HEK293 (cell line): ENCODE measurements around the gene ZNF785.

Source experiments
- CTCF ChIA-PET: fragments of 350-600 bp; formaldehyde crosslinking; extraction: SDS; loops from one replicate; lab custom pipeline; 2021; ENCODE audit warnings: antibody characterized with exemption; lab: Yijun Ruan, JAX
- POLR2A ChIA-PET: fragments of 300-600 bp; formaldehyde crosslinking; extraction: SDS; loops from one replicate; lab custom pipeline; 2020; ENCODE audit warnings: antibody characterized with exemption, inconsistent platforms; lab: Yijun Ruan, JAX
- H3K27ac ChIP-seq: fragments of 200-500 bp; sonication (Bioruptor generic); 2 replicates; pipeline ENCODE4 v1.5.1; 2014; ENCODE audit warnings: low read depth, low read length, control low read depth, inconsistent platforms; ENCODE audit errors: extremely low read depth
- H3K36me3 ChIP-seq, 2 experiments: fragments of 200-500 bp in 1 of 2; sonication (Bioruptor generic) in 1 of 2; 1 replicate in 1 of 2; 2 replicates in 1 of 2; pipeline ENCODE4 v1.5.1; 2014 to 2017; ENCODE audit warnings: inconsistent platforms in 2 of 2, low read length in 2 of 2; ENCODE audit not compliant: control insufficient read depth in 2 of 2, insufficient read depth in 1 of 2
- H3K4me1 ChIP-seq: fragments of 200-500 bp; sonication (Bioruptor generic); 2 replicates; pipeline ENCODE4 v1.5.1; 2014; ENCODE audit warnings: mild to moderate bottlenecking, low read length, inconsistent platforms; ENCODE audit not compliant: control insufficient read depth, insufficient read depth
- H3K4me3 ChIP-seq: 2 replicates; pipeline ENCODE4 v1.5.1; 2011; ENCODE audit warnings: low read depth, mild to moderate bottlenecking, control low read depth, low read length, moderate library complexity
- H3K9me3 ChIP-seq: fragments of 200-500 bp; sonication (Bioruptor generic); 2 replicates; pipeline ENCODE4 v1.5.1; 2014; ENCODE audit warnings: low read depth, low read length, inconsistent platforms; ENCODE audit not compliant: control insufficient read depth, insufficient read depth
- BCL6B ChIP-seq: fragments of 450-650 bp; formaldehyde crosslinking; IDR thresholded peaks from 2 replicates; pipeline ENCODE4 v1.5.1; 2017; ENCODE audit warnings: missing biosample characterization, missing genetic modification characterization
- EGR2 ChIP-seq: fragments of 450-650 bp; formaldehyde crosslinking; IDR thresholded peaks from 2 replicates; pipeline ENCODE4 v1.5.1; 2016; ENCODE audit warnings: low read depth, missing biosample characterization, missing genetic modification characterization
- HOXA7 ChIP-seq: sonication (generic); formaldehyde crosslinking; IDR thresholded peaks from 2 replicates; pipeline ENCODE4 v1.8.1; 2022; ENCODE audit warnings: missing genetic modification reagents, borderline replicate concordance
- IKZF3 ChIP-seq: fragments of 450-650 bp; IDR thresholded peaks from 2 replicates; pipeline ENCODE4 v1.5.0; 2018; ENCODE audit warnings: missing biosample characterization, mild to moderate bottlenecking, missing genetic modification characterization, moderate library complexity
- KLF10 ChIP-seq: fragments of 450-650 bp; IDR thresholded peaks from 2 replicates; pipeline ENCODE4 v1.5.1; 2018; ENCODE audit warnings: missing biosample characterization, mild to moderate bottlenecking, missing genetic modification characterization
- PRDM1 ChIP-seq: fragments of 450-650 bp; formaldehyde crosslinking; IDR thresholded peaks from 2 replicates; pipeline ENCODE4; 2016; ENCODE audit warnings: missing biosample characterization, missing genetic modification characterization
- PRDM6 ChIP-seq: fragments of 450-650 bp; formaldehyde crosslinking; IDR thresholded peaks from 2 replicates; pipeline ENCODE4 v1.5.1; 2017; ENCODE audit warnings: missing biosample characterization, missing genetic modification characterization
- YY2 ChIP-seq: fragments of 450-650 bp; formaldehyde crosslinking; IDR thresholded peaks from 2 replicates; pipeline ENCODE4 v1.5.1; 2016; ENCODE audit warnings: missing biosample characterization, missing genetic modification characterization
- ZBTB17 ChIP-seq: fragments of 450-650 bp; formaldehyde crosslinking; IDR thresholded peaks from 2 replicates; pipeline ENCODE4 v1.5.1; 2016; ENCODE audit warnings: missing biosample characterization, missing genetic modification characterization
- ZBTB6 ChIP-seq: fragments of 450-650 bp; formaldehyde crosslinking; IDR thresholded peaks from 2 replicates; pipeline ENCODE4 v1.5.1; 2017; ENCODE audit warnings: missing biosample characterization, missing genetic modification characterization
- ZNF155 ChIP-seq: fragments of 450-650 bp; formaldehyde crosslinking; IDR thresholded peaks from 2 replicates; pipeline ENCODE4 v1.5.1; 2016; ENCODE audit warnings: missing biosample characterization, missing genetic modification characterization
- ZNF19 ChIP-seq: fragments of 450-650 bp; formaldehyde crosslinking; IDR thresholded peaks from 2 replicates; pipeline ENCODE4; 2016; ENCODE audit warnings: missing biosample characterization, missing genetic modification characterization, low read depth
- ZNF26 ChIP-seq: fragments of 450-650 bp; formaldehyde crosslinking; IDR thresholded peaks from 2 replicates; pipeline ENCODE4 v1.5.1; 2016; ENCODE audit warnings: missing biosample characterization, missing genetic modification characterization
- ZNF274 ChIP-seq, 2 experiments: fragments of 200-500 bp in 1 of 2; fragments of 450-650 bp in 1 of 2; sonication (Bioruptor generic) in 1 of 2; formaldehyde crosslinking in 1 of 2; IDR thresholded peaks; 2 replicates each; pipeline versions ENCODE4 v1.5.1 to v1.6.1; 2014 to 2016; ENCODE audit warnings: borderline replicate concordance in 1 of 2, inconsistent platforms in 1 of 2, low read length in 1 of 2, missing biosample characterization in 1 of 2, missing genetic modification characterization in 1 of 2
- ZNF302 ChIP-seq: fragments of 450-650 bp; formaldehyde crosslinking; IDR thresholded peaks from 2 replicates; pipeline ENCODE4 v1.5.1; 2016; ENCODE audit warnings: missing biosample characterization, missing genetic modification characterization, low read depth
- ZNF311 ChIP-seq: fragments of 450-650 bp; formaldehyde crosslinking; IDR thresholded peaks from 2 replicates; pipeline ENCODE4 v1.5.1; 2017; ENCODE audit warnings: missing biosample characterization, missing genetic modification characterization, borderline replicate concordance
- ZNF354C ChIP-seq: fragments of 450-650 bp; formaldehyde crosslinking; IDR thresholded peaks from 2 replicates; pipeline ENCODE4 v1.5.1; 2016; ENCODE audit warnings: missing biosample characterization, missing genetic modification characterization, low read depth, borderline replicate concordance
- ZNF561 ChIP-seq: fragments of 450-650 bp; IDR thresholded peaks from 2 replicates; pipeline ENCODE4 v1.5.1; 2018; ENCODE audit warnings: missing biosample characterization, missing genetic modification characterization, borderline replicate concordance
- ZNF623 ChIP-seq: fragments of 450-650 bp; formaldehyde crosslinking; IDR thresholded peaks from 2 replicates; pipeline ENCODE4 v1.5.1; 2016; ENCODE audit warnings: missing biosample characterization, missing genetic modification characterization
- ZNF660 ChIP-seq: fragments of 450-650 bp; IDR thresholded peaks from 2 replicates; pipeline ENCODE4 v1.5.1; 2018; ENCODE audit warnings: missing biosample characterization, mild to moderate bottlenecking, missing genetic modification characterization
- ZNF664 ChIP-seq: fragments of 450-650 bp; formaldehyde crosslinking; IDR thresholded peaks from 2 replicates; pipeline ENCODE4 v1.5.1; 2016; ENCODE audit warnings: missing biosample characterization, missing genetic modification characterization
- ZNF692 ChIP-seq: fragments of 450-650 bp; formaldehyde crosslinking; IDR thresholded peaks from 2 replicates; pipeline ENCODE4 v1.5.1; 2016; ENCODE audit warnings: missing biosample characterization, missing genetic modification characterization
- ZNF707 ChIP-seq: fragments of 450-650 bp; formaldehyde crosslinking; IDR thresholded peaks from 2 replicates; pipeline ENCODE4 v1.5.1; 2016; ENCODE audit warnings: missing biosample characterization, missing genetic modification characterization
- ZNF747 ChIP-seq: fragments of 450-650 bp; formaldehyde crosslinking; IDR thresholded peaks from 2 replicates; pipeline ENCODE4 v1.5.1; 2016; ENCODE audit warnings: missing biosample characterization, missing genetic modification characterization
- ZNF76 ChIP-seq: fragments of 450-650 bp; formaldehyde crosslinking; IDR thresholded peaks from 2 replicates; pipeline ENCODE4; 2016; ENCODE audit warnings: low read depth, missing biosample characterization, missing genetic modification characterization, borderline replicate concordance
- ZSCAN16 ChIP-seq: fragments of 450-650 bp; formaldehyde crosslinking; IDR thresholded peaks from 2 replicates; pipeline ENCODE4 v1.5.1; 2016; ENCODE audit warnings: missing biosample characterization, missing genetic modification characterization
- ZSCAN23 ChIP-seq: fragments of 450-650 bp; formaldehyde crosslinking; IDR thresholded peaks from 2 replicates; pipeline ENCODE4 v1.5.1; 2016; ENCODE audit warnings: missing biosample characterization, missing genetic modification characterization
- ZSCAN30 ChIP-seq: fragments of 450-650 bp; IDR thresholded peaks from 2 replicates; pipeline ENCODE4 v1.5.1; 2018; ENCODE audit warnings: missing biosample characterization, mild to moderate bottlenecking, missing genetic modification characterization, moderate library complexity
- ZXDB ChIP-seq: fragments of 450-650 bp; formaldehyde crosslinking; IDR thresholded peaks from 2 replicates; pipeline ENCODE4 v1.5.1; 2016; ENCODE audit warnings: missing biosample characterization, missing genetic modification characterization

ZNF785 gene

GRCh38 chr16:30535777-30536190 is 49.7 kb downstream of the ZNF785 start (continued):
- TF ChIP-seq ZNF274 (IDR thresholded peaks at IDR 0.05; ENCODE audit: low read length) (no peak), ZNF274 (tag by site-specific recombination; IDR thresholded peaks at IDR 0.05; ENCODE audit: borderline replicate concordance) (no peak), IKZF3 (tag by site-specific recombination) (peak; percentile 73), ZSCAN30 (tag by site-specific recombination) (0 out of 2 replicates have a peak, but pooled peaks have one; percentile 46), ZXDB (tag by site-specific recombination) (peak; percentile 91), ZNF561 (peak; percentile 33; the same call in 1 of the 2 replicates), ZNF660 (tag by site-specific recombination) (0 out of 2 replicates have a peak, but pooled peaks have one; percentile 17), ZSCAN16 (tag by site-specific recombination) (no peak), ZBTB17 (peak; percentile 90), PRDM1 (tag by site-specific recombination) (0 out of 2 replicates have a peak, but pooled peaks have one; percentile 27)

- ChIA-PET CTCF (interaction anchor here (0.8 to 2.9 kb wide), 14 partner anchors 10 to 124 kb away, joined by 3 to 11 read pairs (median 4); partner anchors contain the start of genes DCTPP1, ZNF688 and ZNF764), POLR2A (interaction anchor here (0.9 to 3.7 kb wide), 16 partner anchors 8 to 123 kb away, joined by 3 to 69 read pairs (median 6); partner anchors contain the start of genes DCTPP1, FBRS, SEPHS2 and ZNF688)
- Histone ChIP-seq H3K36me3 (peaks cover 6 to 30% of the 10 kb centered on the region in 2 experiments; a peak in 2 of 3 replicates), H3K9me3 (no peaks in the 10 kb centered on the region), H3K27ac (peak overlapping the region; percentile 91; the same call in 1 of the 2 replicates), H3K4me3 (peak overlapping the region; percentile 59), H3K4me1 (peaks cover 2% of the 10 kb centered on the region; the same call in 1 of the 2 replicates)
- TF ChIP-seq ZNF302 (no peak), ZNF664 (tag by site-specific recombination) (no peak), KLF10 (tag by site-specific recombination) (0 out of 2 replicates have a peak, but pooled peaks have one; percentile 11), ZNF692 (tag by site-specific recombination) (no peak), BCL6B (no peak), ZNF707 (tag by site-specific recombination) (no peak), ZBTB6 (tag by site-specific recombination) (no peak), PRDM6 (tag by site-specific recombination) (no peak), ZNF354C (no peak), YY2 (tag by site-specific recombination) (no peak), ZNF747 (tag by site-specific recombination) (no peak), ZNF623 (tag by site-specific recombination) (no peak), EGR2 (tag by site-specific recombination) (no peak), ZNF26 (tag by site-specific recombination) (0 out of 2 replicates have a peak, but pooled peaks have one; percentile 10), HOXA7 (no peak), ZNF311 (tag by site-specific recombination) (no peak), ZNF155 (tag by site-specific recombination) (no peak), ZNF76 (no peak), ZNF19 (no peak), ZSCAN23 (no peak)
Observed at GRCh38 chr16:30535106-30535776, 50.3 kb downstream of the ZNF785 start.
